ENCODE measurements around the gene CCDC38. TPM values are rescaled to one million over a fixed set of nuclear protein-coding genes. Genes with fewer than 3 reads are reported as not detected.

Gene CCDC38
- total RNA-seq, 1 donor from 2014 or later = not detected

GRCh38 chr12:95953000-95953399, 10.6 kb upstream of the CCDC38 start:
- Mint-ChIP-seq H3K36me3 (ENCODE audit: low read depth) (no peaks in the 10 kb centered on the region), H3K27ac (ENCODE audit: unreplicated experiment) (no peak overlapping the region), H3K9me3 (no peaks in the 10 kb centered on the region), H3K27me3 (ENCODE audit: low read depth) (peaks cover 24% of the 10 kb centered on the region), H3K4me3 (no peak overlapping the region), H3K4me1 (no peaks in the 10 kb centered on the region)
- no peak for DNase-seq (ENCODE audit: low read depth, low spot score)
- TF ChIP-seq CTCF (conservative IDR thresholded peaks at IDR 0.05) = no peak

- no peak for DNase-seq (ENCODE audit: low read depth, low spot score)
- Mint-ChIP-seq H3K9me3 (no peaks in the 10 kb centered on the region), H3K36me3 (ENCODE audit: low read depth) (no peaks in the 10 kb centered on the region), H3K27me3 (ENCODE audit: low read depth) (peaks cover 24% of the 10 kb centered on the region), H3K4me1 (no peaks in the 10 kb centered on the region), H3K27ac (ENCODE audit: unreplicated experiment) (no peak overlapping the region), H3K4me3 (no peak overlapping the region)
- no peak for TF ChIP-seq CTCF (conservative IDR thresholded peaks at IDR 0.05)
These were observed 9.1 kb upstream of the CCDC38 start for GRCh38 chr12:95951515-95951914.

- no peak for TF ChIP-seq CTCF (conservative IDR thresholded peaks at IDR 0.05)
- Mint-ChIP-seq H3K9me3 (no peaks in the 10 kb centered on the region), H3K4me3 (no peak overlapping the region), H3K4me1 (no peaks in the 10 kb centered on the region), H3K27me3 (ENCODE audit: low read depth) (peaks cover 40% of the 10 kb centered on the region), H3K36me3 (ENCODE audit: low read depth) (no peaks in the 10 kb centered on the region), H3K27ac (ENCODE audit: unreplicated experiment) (no peak overlapping the region)
- DNase-seq (ENCODE audit: low read depth, low spot score) = no peak
These were observed 7.2 kb upstream of the CCDC38 start for GRCh38 chr12:95949477-95950206.

GRCh38 chr12:95944108-95944704, 1.8 kb upstream of the CCDC38 start:
- H3K27ac Mint-ChIP-seq (ENCODE audit: unreplicated experiment) = no peak overlapping the region
- DNase-seq (ENCODE audit: low read depth, low spot score) = no peak
- H3K4me1 Mint-ChIP-seq = peaks cover 10% of the 10 kb centered on the region
- peaks cover 25% of the 10 kb centered on the region for H3K27me3 Mint-ChIP-seq (ENCODE audit: low read depth)
- H3K36me3 Mint-ChIP-seq (ENCODE audit: low read depth) = no peaks in the 10 kb centered on the region
- no peaks in the 10 kb centered on the region for H3K9me3 Mint-ChIP-seq
- TF ChIP-seq CTCF (conservative IDR thresholded peaks at IDR 0.05) = no peak
- peak overlapping the region; percentile 90 for H3K4me3 Mint-ChIP-seq

- DNase-seq (ENCODE audit: low read depth, low spot score) = peak; percentile 65
- H3K4me1 Mint-ChIP-seq = peaks cover 13% of the 10 kb centered on the region
- no peak within 1 kb of the TSS for H3K27ac Mint-ChIP-seq (ENCODE audit: unreplicated experiment)
- peak within 1 kb of the TSS; percentile 92 for H3K4me3 Mint-ChIP-seq
- peaks cover 25% of the 10 kb centered on the region for H3K27me3 Mint-ChIP-seq (ENCODE audit: low read depth)
- peak; percentile 50 for TF ChIP-seq CTCF (conservative IDR thresholded peaks at IDR 0.05)
- no peaks in the 10 kb centered on the region for H3K36me3 Mint-ChIP-seq (ENCODE audit: low read depth)
- H3K9me3 Mint-ChIP-seq = no peaks in the 10 kb centered on the region
These were observed 972 bp upstream of the CCDC38 start, which contains the start of gene AMDHD1 for GRCh38 chr12:95943330-95943842. TSS of gene AMDHD1 (plus strand) at chr12:95943331. CDS start at chr12:95943399, 68 bp downstream.

All from neural crest cell (in vitro differentiated cells).